CD14-positive monocyte (primary cell): ENCODE measurements around the gene CTNNA3. TPM values are rescaled to one million over a fixed set of nuclear protein-coding genes. Genes with fewer than 3 reads are reported as not detected.

ENCODE experiments used
- DNase-seq, 3 donors: peaks; one replicate each; pipeline ENCODE4 v3.0.0-alpha.2; 2011 to 2022
- H2AFZ ChIP-seq: 2 replicates; pipeline ENCODE4 v1.6.0; 2012; ENCODE audit warnings: mild to moderate bottlenecking, low read depth, low read length, inconsistent platforms; ENCODE audit not compliant: insufficient read depth, poor library complexity, severe bottlenecking
- H3K27ac ChIP-seq, 2 donors: 1 replicate in 1 of 2; 2 replicates in 1 of 2; pipeline ENCODE4 v1.5.1; 2012 to 2013; ENCODE audit warnings: low read length in 2 of 2, control low read depth in 1 of 2, inconsistent platforms in 1 of 2, low read depth in 1 of 2, mild to moderate bottlenecking in 1 of 2
- H3K27me3 ChIP-seq, 2 donors: one replicate each; pipeline versions ENCODE4 v1.6.0 to v1.6.1; 2011 to 2013; ENCODE audit warnings: low read length in 2 of 2; ENCODE audit not compliant: control insufficient read depth in 2 of 2, insufficient read depth in 2 of 2
- H3K36me3 ChIP-seq, 2 donors: replicated peaks in 1 of 2; 1 replicate in 1 of 2; 2 replicates in 1 of 2; pipeline versions ENCODE4 v1.5.1 to v1.6.1; 2012 to 2013; ENCODE audit warnings: low read length in 2 of 2, control low read depth in 1 of 2, inconsistent platforms in 1 of 2, mild to moderate bottlenecking in 1 of 2; ENCODE audit not compliant: insufficient read depth in 2 of 2, control insufficient read depth in 1 of 2
- H3K4me1 ChIP-seq, 2 donors: 1 replicate in 1 of 2; 2 replicates in 1 of 2; pipeline versions ENCODE4 v1.5.1 to v1.6.1; 2012 to 2013; ENCODE audit warnings: low read length in 2 of 2, control low read depth in 1 of 2, inconsistent platforms in 1 of 2, mild to moderate bottlenecking in 1 of 2, moderate library complexity in 1 of 2; ENCODE audit not compliant: insufficient read depth in 2 of 2, control insufficient read depth in 1 of 2
- H3K4me2 ChIP-seq: replicated peaks from 2 replicates; pipeline ENCODE3; 2012; ENCODE audit warnings: low read length, moderate library complexity, mild to moderate bottlenecking; ENCODE audit not compliant: poor library complexity, severe bottlenecking; ENCODE audit errors: extremely low read depth
- H3K4me3 ChIP-seq, 3 experiments: fragments of 200-600 bp in 1 of 3; sonication (generic) in 1 of 3; replicated peaks in 1 of 3; 1 replicate in 2 of 3; 2 replicates in 1 of 3; pipeline ENCODE4 v1.5.1; 2011 to 2013; ENCODE audit warnings: low read length in 3 of 3, mild to moderate bottlenecking in 3 of 3, control low read depth in 2 of 3, low read depth in 2 of 3, inconsistent platforms in 1 of 3, moderate library complexity in 1 of 3
- H3K79me2 ChIP-seq: 2 replicates; pipeline ENCODE4 v1.6.0; 2012; ENCODE audit warnings: mild to moderate bottlenecking, control low read depth, inconsistent platforms, low read length, moderate library complexity; ENCODE audit not compliant: insufficient read depth
- H3K9ac ChIP-seq: 2 replicates; pipeline ENCODE4 v1.6.0; 2017; ENCODE audit warnings: low read length, mild to moderate bottlenecking; ENCODE audit not compliant: insufficient read depth, poor library complexity, severe bottlenecking
- H3K9me3 ChIP-seq, 2 donors: replicated peaks in 1 of 2; 1 replicate in 1 of 2; 2 replicates in 1 of 2; pipeline versions ENCODE4 v1.5.1 to v1.6.1; 2012 to 2013; ENCODE audit warnings: low read length in 2 of 2, control low read depth in 1 of 2; ENCODE audit not compliant: control insufficient read depth in 1 of 2, insufficient read depth in 1 of 2
- H4K20me1 ChIP-seq: 2 replicates; pipeline ENCODE4 v1.6.0; 2012; ENCODE audit warnings: mild to moderate bottlenecking, low read length, control low read depth, moderate library complexity; ENCODE audit not compliant: insufficient read depth
- H3K27ac Mint-ChIP-seq, 7 donors: one replicate each; pipeline ENCODE4 v1.8.0; 2020; ENCODE audit warnings: mild to moderate bottlenecking in 7 of 7, mixed read lengths in 7 of 7, moderate library complexity in 6 of 7, inconsistent platforms in 2 of 7
- H3K27me3 Mint-ChIP-seq, 3 donors: one replicate each; pipeline ENCODE4 v1.8.0; 2021 to 2022; ENCODE audit warnings: low read depth in 3 of 3, mild to moderate bottlenecking in 3 of 3, mixed read lengths in 3 of 3, moderate library complexity in 3 of 3, inconsistent platforms in 1 of 3
- H3K36me3 Mint-ChIP-seq, 2 donors: one replicate each; pipeline ENCODE4 v1.8.0; 2020; ENCODE audit warnings: mixed read lengths in 2 of 2, inconsistent platforms in 1 of 2, mild to moderate bottlenecking in 1 of 2
- H3K4me1 Mint-ChIP-seq: one replicate; pipeline ENCODE4 v1.8.0; 2020; ENCODE audit warnings: mild to moderate bottlenecking, mixed read lengths
- H3K4me3 Mint-ChIP-seq, 2 donors: one replicate each; pipeline ENCODE4 v1.8.0; 2020; ENCODE audit warnings: mild to moderate bottlenecking in 2 of 2, mixed read lengths in 2 of 2, moderate library complexity in 1 of 2
- H3K9me3 Mint-ChIP-seq, 7 donors: one replicate each; pipeline ENCODE4 v1.8.0; 2020 to 2022; ENCODE audit warnings: mixed read lengths in 7 of 7, mild to moderate bottlenecking in 6 of 7, moderate library complexity in 6 of 7, inconsistent platforms in 2 of 7
- WGBS: methylation state at CpG from one replicate; pipeline ENCODE4 v1.1.5; 2013; ENCODE audit warnings: missing lambda C conversion rate; ENCODE audit not compliant: insufficient coverage; 5-methylcytosine and 5-hydroxymethylcytosine counted together
- intact Hi-C, 2 donors: fragments of 100-400 bp; cut with micrococcal nuclease; formaldehyde crosslinking; loops; one replicate each; pipeline versions ENCODE4 v1.15.0 to v1.15.1; 2023
- polyA plus RNA-seq, 3 donors: library from polyadenylated mRNA; depleted of rRNA in 1 of 3; unstranded in 2 of 3; stranded (reverse) in 1 of 3; fragments of 300-500 nt in 2 of 3; fragments of >200 nt in 1 of 3; fragmentation: Illumina TruSeq in 2 of 3; gene quantifications; 1 replicate in 2 of 3; 2 replicates in 1 of 3; pipeline ENCODE4 v1.2.3, GENCODE V29; 2012 to 2021
- TF ChIP-seq, protein P1 (sequence below): fragments of 200-600 bp; IDR thresholded peaks from one replicate; pipeline ENCODE4 v1.8.0; 2022; ENCODE audit warnings: antibody characterized with exemption, mild to moderate bottlenecking

The CTNNA3 gene
- polyA plus RNA-seq, 3 donors = not detected

DNA sequence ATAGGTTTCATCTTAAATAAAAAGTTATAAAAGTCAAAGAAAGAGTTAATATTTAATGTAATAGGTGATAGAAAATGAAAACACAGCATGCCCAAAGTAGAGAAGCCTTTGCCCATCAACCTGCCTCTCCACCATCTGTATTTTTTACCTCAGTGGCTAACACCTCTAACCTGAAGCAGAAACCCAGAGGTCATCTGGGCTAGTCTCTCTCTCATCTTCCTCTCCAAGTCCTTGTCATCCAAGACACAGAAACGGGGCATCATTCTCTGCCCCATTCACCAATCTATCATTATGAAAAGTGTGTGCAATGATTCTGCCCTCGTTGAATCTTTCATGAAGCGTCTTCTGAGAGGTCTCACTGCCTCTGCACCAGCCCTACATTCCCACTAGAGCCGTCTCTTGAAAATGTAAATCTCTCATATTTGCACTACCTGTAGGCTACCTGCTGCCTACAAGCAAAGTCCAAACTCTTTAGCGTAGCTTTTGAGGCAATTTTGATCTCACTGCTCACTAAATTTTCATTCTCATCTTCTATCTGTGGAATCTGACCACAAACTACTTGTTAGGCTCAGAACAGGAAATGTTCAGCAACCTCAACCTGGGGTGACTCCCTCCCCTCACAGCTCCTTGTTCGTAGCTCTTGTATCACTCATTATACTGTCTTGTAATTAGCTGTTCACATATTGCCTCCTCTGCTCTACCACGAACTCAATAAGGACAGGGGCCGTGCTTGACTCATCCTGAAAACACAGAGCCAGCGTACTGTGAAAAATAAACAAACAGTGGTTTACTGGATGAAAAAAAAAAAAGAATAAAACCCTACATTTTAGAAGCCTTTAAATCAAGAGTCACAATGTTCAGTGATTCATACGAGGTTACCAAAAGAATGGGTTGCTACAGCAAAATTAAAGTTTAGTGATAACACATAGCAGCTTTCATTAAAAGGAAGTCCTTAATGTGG, 83.1 kb downstream of the CTNNA3 start:
- TF ChIP-seq, protein P1, sequence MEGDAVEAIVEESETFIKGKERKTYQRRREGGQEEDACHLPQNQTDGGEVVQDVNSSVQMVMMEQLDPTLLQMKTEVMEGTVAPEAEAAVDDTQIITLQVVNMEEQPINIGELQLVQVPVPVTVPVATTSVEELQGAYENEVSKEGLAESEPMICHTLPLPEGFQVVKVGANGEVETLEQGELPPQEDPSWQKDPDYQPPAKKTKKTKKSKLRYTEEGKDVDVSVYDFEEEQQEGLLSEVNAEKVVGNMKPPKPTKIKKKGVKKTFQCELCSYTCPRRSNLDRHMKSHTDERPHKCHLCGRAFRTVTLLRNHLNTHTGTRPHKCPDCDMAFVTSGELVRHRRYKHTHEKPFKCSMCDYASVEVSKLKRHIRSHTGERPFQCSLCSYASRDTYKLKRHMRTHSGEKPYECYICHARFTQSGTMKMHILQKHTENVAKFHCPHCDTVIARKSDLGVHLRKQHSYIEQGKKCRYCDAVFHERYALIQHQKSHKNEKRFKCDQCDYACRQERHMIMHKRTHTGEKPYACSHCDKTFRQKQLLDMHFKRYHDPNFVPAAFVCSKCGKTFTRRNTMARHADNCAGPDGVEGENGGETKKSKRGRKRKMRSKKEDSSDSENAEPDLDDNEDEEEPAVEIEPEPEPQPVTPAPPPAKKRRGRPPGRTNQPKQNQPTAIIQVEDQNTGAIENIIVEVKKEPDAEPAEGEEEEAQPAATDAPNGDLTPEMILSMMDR = no peak
- Histone ChIP-seq H4K20me1 (no peaks in the 10 kb centered on the region), H3K4me3 (no peak overlapping the region), H3K9ac (no peak overlapping the region), H3K4me1 (no peaks in the 10 kb centered on the region), H3K9me3 (no peaks in the 10 kb centered on the region), H3K27me3 (no peaks in the 10 kb centered on the region), H3K4me2 (no peak overlapping the region), H3K27ac (no peak overlapping the region), H3K36me3 (no peaks in the 10 kb centered on the region), H2AFZ (no peak overlapping the region), H3K79me2 (no peaks in the 10 kb centered on the region)
- intact Hi-C loops = no loop called here
- Mint-ChIP-seq H3K9me3 (peaks cover 0 to 7% (median 1%) of the 10 kb centered on the region in 7 donors), H3K4me3 (no peak overlapping the region), H3K27me3 (peaks cover 0 to 1% (median 0%) of the 10 kb centered on the region in 3 donors), H3K4me1 (no peaks in the 10 kb centered on the region), H3K36me3 (no peaks in the 10 kb centered on the region), H3K27ac (no peak overlapping the region)
- WGBS = 68% methylated on average over 4 of the region's 10 CpGs
- no peak for DNase-seq

- Histone ChIP-seq H3K4me1 (no peaks in the 10 kb centered on the region), H3K4me2 (no peak overlapping the region), H3K79me2 (no peaks in the 10 kb centered on the region), H4K20me1 (no peaks in the 10 kb centered on the region), H3K27ac (no peak overlapping the region), H3K36me3 (no peaks in the 10 kb centered on the region), H3K4me3 (no peak overlapping the region), H2AFZ (no peak overlapping the region), H3K27me3 (no peaks in the 10 kb centered on the region), H3K9ac (no peak overlapping the region), H3K9me3 (no peaks in the 10 kb centered on the region)
- Mint-ChIP-seq H3K27ac (no peak overlapping the region), H3K27me3 (peaks cover 0 to 3% (median 0%) of the 10 kb centered on the region in 3 donors), H3K36me3 (no peaks in the 10 kb centered on the region), H3K4me1 (no peaks in the 10 kb centered on the region), H3K9me3 (peaks cover 0 to 9% (median 1%) of the 10 kb centered on the region in 7 donors), H3K4me3 (no peak overlapping the region)
- TF ChIP-seq, protein P1 = no peak
- intact Hi-C loops = no loop called here
- DNase-seq = no peak
Measured at GRCh38 chr10:67612176-67612575, 83.8 kb downstream of the CTNNA3 start.
